ENCODE measurements around the gene RSPO4.

Gene RSPO4

GRCh38 chr20:940926-941325 lies 61.2 kb downstream of the RSPO4 start:
- no peak for DNase-seq

DNA sequence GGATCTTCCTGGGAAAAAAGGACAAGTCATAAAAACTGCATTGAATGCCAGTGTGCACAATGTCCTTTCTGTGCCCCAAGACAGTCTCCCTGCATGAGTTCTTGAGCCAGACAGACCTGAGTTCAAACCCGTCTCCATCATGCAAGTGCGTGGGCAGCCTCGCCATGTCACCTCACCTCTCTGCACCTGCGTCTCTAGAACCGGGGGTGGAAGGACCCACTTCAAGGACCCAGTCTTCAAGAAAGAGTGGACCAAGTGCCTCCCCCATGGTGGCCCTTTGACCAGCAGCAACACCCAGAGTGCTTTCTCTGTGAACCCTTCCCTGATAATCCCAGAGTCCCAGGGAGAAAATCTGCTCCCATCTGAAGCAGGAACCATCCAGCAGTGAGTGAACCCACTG lies 62.5 kb downstream of the RSPO4 start:
- DNase-seq: no peak

GRCh38 chr20:934186-934840 lies 67.8 kb downstream of the RSPO4 start:
- DNase-seq: no peak

- DNase-seq: no peak
Measured at GRCh38 chr20:933029-933428, 69.1 kb downstream of the RSPO4 start.

DNA sequence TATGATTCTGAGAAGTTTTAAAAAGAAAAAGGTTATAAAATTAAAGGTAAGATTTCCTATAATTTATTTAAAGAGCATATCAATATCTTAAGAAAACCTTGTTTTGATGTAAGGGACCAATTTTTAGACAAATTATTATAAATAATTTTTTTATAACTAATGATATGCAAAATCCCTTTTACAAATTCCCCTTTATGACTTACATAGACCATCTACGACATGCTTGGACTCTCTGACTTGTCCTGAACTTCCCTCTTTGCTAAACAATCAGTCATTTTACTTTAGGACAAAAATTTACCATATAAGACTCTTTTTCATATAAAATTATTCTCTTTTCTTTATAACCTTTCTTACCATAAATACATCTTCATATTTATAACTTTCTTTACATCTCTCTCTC lies 70.7 kb downstream of the RSPO4 start:
- DNase-seq: no peak

DNA sequence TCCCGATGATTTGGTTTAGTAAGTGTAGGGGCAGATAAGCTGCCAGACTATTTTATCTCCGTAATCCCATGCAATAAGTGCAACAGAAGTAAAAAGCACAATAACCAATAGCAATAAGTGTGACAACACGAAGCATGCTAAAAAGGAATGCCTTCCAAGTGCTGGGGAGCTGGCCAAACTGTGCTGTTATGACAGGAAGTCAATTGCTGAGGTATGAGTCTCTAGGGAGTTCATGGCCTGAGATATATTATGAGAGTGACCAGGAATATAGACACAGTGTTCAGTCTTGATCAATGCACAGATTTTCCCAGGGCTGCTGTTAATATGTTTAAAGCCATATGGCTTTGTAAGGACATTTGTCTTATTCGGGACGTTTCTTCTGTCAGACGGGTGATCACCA lies 75.4 kb downstream of the RSPO4 start:
- DNase-seq: no peak

DNA sequence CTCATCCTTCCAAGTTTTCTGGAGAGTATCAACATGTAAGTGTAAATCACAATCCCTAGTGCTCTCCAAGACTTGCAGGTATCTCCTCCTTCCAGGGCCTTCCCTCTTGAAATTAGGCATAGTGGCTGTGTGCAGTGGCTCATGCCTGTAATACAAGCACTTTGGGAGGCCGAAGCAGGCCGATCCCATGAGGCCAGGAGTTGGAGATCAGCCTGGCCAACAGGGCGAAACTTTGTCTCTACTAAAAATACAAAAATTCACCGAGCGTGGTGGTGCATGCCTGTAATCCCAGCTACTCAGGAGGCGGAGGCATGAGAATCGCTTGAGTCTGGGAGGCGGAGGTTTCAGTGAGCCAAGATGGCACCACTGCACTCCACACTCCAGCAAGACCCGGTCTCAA lies 76.6 kb downstream of the RSPO4 start:
- DNase-seq: no peak

DNA sequence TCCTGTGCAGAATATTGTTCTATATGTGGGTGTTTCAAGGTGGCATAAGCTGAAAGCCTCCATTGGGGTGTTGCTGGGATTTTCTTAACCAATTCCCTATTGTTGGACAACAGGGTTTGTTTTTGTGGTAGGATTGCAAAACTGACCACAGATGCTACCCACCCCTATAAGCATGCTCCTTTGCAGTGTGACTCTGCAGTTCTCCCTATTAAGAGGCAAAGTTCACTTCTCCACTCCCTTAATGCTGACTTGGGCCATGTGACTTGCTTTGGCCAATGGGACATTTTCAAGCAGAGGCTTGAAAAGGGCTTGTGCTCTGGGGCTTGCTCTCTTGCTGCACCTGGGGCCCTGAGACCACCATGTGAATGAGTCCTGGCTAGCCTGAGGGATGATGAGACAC lies 77.5 kb downstream of the RSPO4 start:
- no peak for DNase-seq

DNA sequence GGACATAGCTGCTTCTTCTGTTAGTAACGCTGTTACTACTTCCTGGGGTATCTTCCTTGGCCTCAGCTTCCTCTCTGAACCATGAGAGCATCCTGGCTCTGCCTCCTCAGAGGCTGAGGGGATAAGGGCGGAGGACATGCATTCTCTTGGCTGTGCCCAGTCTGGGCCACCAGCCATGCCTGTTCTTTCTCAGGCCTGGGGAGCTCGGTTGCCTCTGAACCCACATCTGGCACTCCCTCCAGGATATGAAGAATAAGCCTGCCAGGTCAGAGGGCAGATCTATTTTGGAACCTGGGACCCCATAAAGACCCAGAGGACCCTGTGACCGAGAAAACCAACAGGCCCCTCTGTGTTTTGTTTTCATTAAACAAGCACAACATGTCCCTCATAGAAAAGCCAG lies 79.3 kb downstream of the RSPO4 start:
- no peak for DNase-seq

DNA sequence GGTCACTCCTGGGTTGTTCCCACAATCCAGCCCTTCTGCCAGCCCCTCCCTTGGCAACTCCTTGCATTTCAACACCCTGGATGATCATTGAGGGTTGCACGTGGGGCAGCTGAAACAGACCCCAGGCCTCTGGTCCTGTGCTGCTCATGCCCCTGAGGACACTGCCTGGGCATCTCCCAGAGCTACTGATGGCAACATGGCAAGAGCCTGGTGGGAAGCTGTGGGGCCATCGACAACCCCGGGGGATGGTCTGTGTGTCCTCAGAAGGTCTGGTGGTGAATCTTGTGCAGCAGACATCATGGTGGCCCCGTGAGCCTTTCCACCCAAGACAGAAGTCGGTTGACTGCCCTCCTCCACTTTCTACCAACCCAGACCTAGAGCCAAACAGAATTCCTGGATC lies 81.0 kb downstream of the RSPO4 start:
- no peak for DNase-seq

DNA sequence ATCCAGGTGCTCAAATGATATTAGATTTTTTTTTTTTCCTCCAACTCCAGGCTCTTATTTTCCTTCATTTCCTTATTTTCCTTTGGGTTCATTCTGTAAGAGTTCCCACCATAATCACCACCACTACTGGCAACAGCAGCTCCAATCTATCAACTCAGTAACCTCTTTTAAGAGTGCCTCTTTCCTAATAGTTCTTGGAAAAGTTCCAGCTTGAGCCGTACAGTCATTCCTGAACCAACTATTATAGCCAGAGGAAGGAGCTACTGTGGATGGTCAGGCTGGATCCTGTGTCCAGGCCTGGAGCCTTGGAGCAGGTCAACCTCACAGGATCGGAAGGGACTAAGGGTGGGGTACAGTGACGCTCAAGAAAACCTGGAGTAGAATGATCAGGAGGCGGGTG lies 81.8 kb downstream of the RSPO4 start:
- DNase-seq: no peak

GRCh38 chr20:919491-919916 lies 82.6 kb downstream of the RSPO4 start:
- DNase-seq: no peak

DNA sequence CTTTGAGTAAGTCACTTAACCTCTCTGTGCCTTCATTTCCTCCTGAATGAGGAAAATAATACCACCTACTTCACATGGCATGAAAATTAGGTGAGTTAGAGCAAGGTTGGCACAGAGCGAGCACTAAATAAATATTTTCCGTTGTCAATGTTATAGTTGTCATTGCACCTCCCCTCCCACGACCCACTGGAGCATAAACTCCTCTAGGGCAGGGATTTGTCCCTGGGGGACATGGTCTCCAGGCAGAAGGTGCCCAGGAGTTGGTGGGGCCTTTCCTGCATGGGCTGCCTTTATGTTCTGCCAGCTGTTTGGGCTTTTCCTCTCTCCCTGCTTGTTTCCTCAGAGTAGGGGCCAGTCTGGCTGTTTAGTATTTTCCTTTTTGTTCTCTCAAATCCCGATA lies 84.7 kb downstream of the RSPO4 start:
- no peak for DNase-seq

DNA sequence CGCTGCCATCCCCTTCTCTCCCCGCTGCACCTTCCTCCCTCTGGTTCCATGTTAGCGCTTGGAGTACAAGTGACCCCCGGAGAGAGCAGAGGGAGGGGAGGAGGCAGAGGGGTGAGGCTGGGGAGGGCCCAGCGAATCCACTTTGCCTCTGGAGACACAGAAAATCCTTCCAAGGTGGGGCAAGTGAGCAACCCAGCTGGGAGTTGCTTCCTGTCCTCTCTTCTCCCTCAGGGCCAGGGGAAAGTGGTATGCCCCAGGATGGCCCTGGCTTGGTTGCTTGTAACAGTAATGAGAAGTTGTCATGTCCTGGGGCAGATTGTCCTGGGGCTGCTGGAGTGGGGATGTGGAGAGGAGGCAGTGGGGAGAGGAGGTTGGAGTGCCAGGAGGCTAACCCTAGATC lies 85.3 kb downstream of the RSPO4 start:
- no peak for DNase-seq

DNA sequence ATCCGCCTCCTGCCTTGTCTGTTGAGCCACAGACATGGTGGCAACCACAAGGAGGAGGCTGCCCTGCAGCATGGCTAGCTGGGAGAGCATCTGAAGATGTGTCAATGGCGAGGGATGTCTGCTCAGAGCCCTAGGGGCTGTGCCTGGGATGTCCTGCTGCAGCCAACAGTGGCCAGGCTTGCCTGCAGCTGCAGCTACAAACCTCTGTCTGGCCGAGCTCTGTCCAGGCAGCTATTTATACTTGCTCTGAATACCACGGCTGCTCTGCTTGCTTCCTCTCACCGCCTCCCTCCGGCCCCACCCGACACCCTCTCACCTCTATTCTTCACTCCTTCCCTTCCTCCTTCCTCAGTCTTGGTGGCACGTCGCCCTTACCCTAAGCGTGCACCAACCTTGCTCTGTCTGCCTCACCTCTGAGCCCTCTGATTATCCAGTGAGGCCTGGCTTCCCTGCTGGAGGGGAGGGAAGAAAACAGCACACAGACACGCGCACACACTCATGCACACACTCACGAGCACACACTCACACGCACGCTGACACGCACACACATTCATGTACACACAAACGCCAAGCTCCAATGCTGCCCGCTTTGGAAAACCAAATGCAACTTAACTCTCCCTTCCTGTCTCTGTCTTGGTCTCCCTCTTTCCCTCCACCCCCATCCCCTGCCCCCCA lies 85.8 kb downstream of the RSPO4 start, which contains the start of gene ANGPT4:
ANGPT4 (minus strand) TSS at position 210 of the 675 bp plus-strand sequence; CDS start at position 90, 120 bp downstream.
- no peak for DNase-seq

GRCh38 chr20:914727-915498 lies 87.2 kb downstream of the RSPO4 start:
- DNase-seq: no peak

- DNase-seq: no peak
Measured at GRCh38 chr20:913306-913849, 88.7 kb downstream of the RSPO4 start.

DNA sequence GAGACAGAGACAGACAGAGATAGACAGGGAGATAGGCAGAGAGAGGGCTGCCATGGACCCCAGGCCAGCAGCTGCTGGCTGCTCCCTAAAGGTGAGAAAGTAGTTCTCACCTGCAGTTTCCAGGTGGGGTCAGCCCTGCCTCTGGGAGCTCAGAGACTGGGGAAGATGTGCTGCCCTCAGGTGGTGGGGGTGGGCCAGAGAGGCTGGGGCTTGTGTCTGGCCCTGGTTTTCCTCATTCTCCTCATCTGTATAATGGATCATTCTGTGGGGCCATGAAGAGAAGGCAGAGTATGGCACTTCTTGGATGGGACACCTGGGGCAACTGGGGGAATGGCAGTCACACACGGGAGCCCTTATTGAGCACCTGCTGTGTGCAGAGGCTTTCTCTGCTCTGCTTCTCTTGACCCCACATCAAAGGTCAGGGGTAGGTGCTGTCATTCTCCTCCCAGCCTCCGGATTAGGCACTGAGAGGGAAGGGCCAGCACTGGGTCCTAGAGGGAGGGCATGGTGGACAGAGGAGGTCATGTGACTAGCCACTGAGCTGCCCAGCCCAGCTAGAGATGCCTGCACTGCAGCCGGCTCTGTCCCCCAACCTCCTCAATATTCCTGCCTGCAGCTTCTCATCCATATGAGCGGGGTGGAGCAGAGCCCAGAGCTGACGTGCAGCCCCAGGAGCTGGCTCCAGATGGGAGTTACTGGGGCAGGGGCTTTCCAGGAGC lies 90.1 kb downstream of the RSPO4 start:
- no peak for DNase-seq

- no peak for DNase-seq
Measured at GRCh38 chr20:910870-911770, 91.0 kb downstream of the RSPO4 start.

- DNase-seq: no peak
Measured at GRCh38 chr20:910132-910869, 91.8 kb downstream of the RSPO4 start.

- DNase-seq: no peak
Measured at GRCh38 chr20:909641-910040, 92.5 kb downstream of the RSPO4 start.

All from DMS 273 treated with DMSO at 0.1 percent for 48 hours (cell line).